Spleen (tissue), 7 donors: Measurements from ENCODE around the gene ATP8B2.

Source experiments
- POLR2A ChIP-seq, 3 donors: fragments of 450-650 bp; IDR thresholded peaks; one replicate each; pipeline ENCODE4 v1.5.1; 2017; ENCODE audit warnings: antibody characterized with exemption in 3 of 3, mild to moderate bottlenecking in 1 of 3
- POLR2AphosphoS5 ChIP-seq, 3 donors: sonication (generic); formaldehyde crosslinking; IDR thresholded peaks; one replicate each; pipeline ENCODE4 v1.5.1; 2017; ENCODE audit warnings: antibody characterized with exemption in 3 of 3
- TF ChIP-seq, protein P1 (sequence below), 11 experiments: fragments of 200-600 bp in 7 of 11; fragments of 450-650 bp in 4 of 11; sonication (generic) in 4 of 11; IDR thresholded peaks in 8 of 11; conservative IDR thresholded peaks in 3 of 11; 1 replicate in 7 of 11; 2 replicates in 4 of 11; pipeline versions ENCODE4 v1.4.0 to v1.8.0; 2016 to 2021; ENCODE audit warnings: antibody characterized with exemption in 11 of 11, inconsistent platforms in 4 of 11, mild to moderate bottlenecking in 1 of 11
- donor health status: DM: no; HTN: no; CAD: no; lungs with moderate emphysema.
- donor health status: DM: no; HTN: no; CAD: no.
- donor health status: DM: no; HTN: no; CAD: no.

DNA sequence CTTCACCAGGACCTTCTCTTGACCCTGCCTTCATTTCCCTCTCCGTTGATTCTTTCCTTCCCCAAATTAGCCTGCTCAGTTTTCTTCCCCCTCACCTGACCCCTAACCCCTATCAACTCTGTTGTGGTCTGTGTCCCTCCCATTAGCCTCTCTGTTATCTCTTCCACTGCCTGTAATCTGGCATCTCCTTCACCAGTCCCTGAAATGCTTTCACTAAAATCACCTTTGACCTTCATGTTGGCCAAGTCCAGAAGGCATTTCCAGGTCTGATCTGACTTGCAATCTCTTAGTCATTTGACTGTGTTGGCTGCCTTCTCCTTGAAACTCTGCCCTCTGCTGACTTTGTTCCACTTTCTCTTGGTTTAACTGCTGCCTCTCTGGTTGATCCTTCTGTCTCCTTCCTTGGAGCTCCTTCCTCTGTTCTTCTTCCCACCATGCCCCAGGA is 28.2 kb downstream of the ATP8B2 start:
- TF ChIP-seq, protein P1, sequence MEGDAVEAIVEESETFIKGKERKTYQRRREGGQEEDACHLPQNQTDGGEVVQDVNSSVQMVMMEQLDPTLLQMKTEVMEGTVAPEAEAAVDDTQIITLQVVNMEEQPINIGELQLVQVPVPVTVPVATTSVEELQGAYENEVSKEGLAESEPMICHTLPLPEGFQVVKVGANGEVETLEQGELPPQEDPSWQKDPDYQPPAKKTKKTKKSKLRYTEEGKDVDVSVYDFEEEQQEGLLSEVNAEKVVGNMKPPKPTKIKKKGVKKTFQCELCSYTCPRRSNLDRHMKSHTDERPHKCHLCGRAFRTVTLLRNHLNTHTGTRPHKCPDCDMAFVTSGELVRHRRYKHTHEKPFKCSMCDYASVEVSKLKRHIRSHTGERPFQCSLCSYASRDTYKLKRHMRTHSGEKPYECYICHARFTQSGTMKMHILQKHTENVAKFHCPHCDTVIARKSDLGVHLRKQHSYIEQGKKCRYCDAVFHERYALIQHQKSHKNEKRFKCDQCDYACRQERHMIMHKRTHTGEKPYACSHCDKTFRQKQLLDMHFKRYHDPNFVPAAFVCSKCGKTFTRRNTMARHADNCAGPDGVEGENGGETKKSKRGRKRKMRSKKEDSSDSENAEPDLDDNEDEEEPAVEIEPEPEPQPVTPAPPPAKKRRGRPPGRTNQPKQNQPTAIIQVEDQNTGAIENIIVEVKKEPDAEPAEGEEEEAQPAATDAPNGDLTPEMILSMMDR (IDR thresholded peaks at IDR 0.05 in 8 of 11, conservative IDR thresholded peaks at IDR 0.05 in 3 of 11) = peak in 4 of 11 experiments; percentile 11 to 38 (median 25)
- no peak for TF ChIP-seq POLR2A (IDR thresholded peaks at IDR 0.05)
- no peak for TF ChIP-seq POLR2AphosphoS5 (IDR thresholded peaks at IDR 0.05)
